Nephron (organoid): ENCODE data around the gene MROH7.

Experiments
- H3K27ac Mint-ChIP-seq, 3 experiments: 2 replicates each; pipeline ENCODE4 v1.8.0; 2020; ENCODE audit warnings: mixed read lengths in 3 of 3, mild to moderate bottlenecking in 2 of 3, moderate library complexity in 1 of 3
- H3K27me3 Mint-ChIP-seq: 2 replicates; pipeline ENCODE4 v1.8.0; 2021; ENCODE audit warnings: low read depth, mild to moderate bottlenecking, moderate library complexity, mixed read lengths
- H3K36me3 Mint-ChIP-seq: 2 replicates; pipeline ENCODE4 v1.8.0; 2020; ENCODE audit warnings: low read depth, mixed read lengths
- H3K4me1 Mint-ChIP-seq: 2 replicates; pipeline ENCODE4 v1.8.0; 2020; ENCODE audit warnings: mixed read lengths
- H3K4me3 Mint-ChIP-seq, 3 experiments: 2 replicates each; pipeline ENCODE4 v1.8.0; 2020; ENCODE audit warnings: mild to moderate bottlenecking in 3 of 3, mixed read lengths in 3 of 3, moderate library complexity in 2 of 3
- H3K9me3 Mint-ChIP-seq: 2 replicates; pipeline ENCODE4 v1.8.0; 2020; ENCODE audit warnings: mixed read lengths
- TF ChIP-seq, protein P1 (sequence below), 3 experiments: fragments of 200-600 bp; sonication (generic); IDR thresholded peaks; one replicate each; pipeline ENCODE4 v1.5.0; 2021; ENCODE audit warnings: antibody characterized with exemption in 3 of 3; ENCODE audit not compliant: unreplicated experiment in 3 of 3

MROH7 gene

DNA sequence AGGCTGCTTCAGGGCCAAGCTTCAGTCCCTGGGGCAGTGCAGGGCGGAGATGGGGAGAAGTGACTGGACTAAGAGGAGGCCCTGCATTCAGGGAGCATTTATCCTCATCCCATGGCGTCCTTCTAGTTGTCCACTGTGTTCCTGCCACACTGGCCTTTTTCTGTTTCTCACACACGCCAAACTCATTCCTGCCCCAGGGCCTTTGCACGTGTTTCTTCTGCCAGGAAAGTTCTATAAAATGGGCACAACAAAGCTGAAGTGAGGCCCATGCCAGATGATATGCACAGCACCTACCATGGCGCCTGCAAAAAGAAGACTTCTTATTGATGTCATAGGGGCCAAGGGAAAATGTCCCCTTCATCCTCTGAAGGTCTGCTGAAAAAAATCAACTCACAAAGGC, 24.3 kb downstream of the MROH7 start:
- H3K4me1 Mint-ChIP-seq: no peaks in the 10 kb centered on the region
- no peaks in the 10 kb centered on the region for H3K36me3 Mint-ChIP-seq
- H3K27me3 Mint-ChIP-seq: no peaks in the 10 kb centered on the region
- no peaks in the 10 kb centered on the region for H3K9me3 Mint-ChIP-seq
- no peak overlapping the region for H3K27ac Mint-ChIP-seq
- TF ChIP-seq, protein P1, sequence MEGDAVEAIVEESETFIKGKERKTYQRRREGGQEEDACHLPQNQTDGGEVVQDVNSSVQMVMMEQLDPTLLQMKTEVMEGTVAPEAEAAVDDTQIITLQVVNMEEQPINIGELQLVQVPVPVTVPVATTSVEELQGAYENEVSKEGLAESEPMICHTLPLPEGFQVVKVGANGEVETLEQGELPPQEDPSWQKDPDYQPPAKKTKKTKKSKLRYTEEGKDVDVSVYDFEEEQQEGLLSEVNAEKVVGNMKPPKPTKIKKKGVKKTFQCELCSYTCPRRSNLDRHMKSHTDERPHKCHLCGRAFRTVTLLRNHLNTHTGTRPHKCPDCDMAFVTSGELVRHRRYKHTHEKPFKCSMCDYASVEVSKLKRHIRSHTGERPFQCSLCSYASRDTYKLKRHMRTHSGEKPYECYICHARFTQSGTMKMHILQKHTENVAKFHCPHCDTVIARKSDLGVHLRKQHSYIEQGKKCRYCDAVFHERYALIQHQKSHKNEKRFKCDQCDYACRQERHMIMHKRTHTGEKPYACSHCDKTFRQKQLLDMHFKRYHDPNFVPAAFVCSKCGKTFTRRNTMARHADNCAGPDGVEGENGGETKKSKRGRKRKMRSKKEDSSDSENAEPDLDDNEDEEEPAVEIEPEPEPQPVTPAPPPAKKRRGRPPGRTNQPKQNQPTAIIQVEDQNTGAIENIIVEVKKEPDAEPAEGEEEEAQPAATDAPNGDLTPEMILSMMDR (IDR thresholded peaks at IDR 0.05; ENCODE audit: unreplicated experiment in 3 of 3): no peak
- H3K4me3 Mint-ChIP-seq: no peak overlapping the region

DNA sequence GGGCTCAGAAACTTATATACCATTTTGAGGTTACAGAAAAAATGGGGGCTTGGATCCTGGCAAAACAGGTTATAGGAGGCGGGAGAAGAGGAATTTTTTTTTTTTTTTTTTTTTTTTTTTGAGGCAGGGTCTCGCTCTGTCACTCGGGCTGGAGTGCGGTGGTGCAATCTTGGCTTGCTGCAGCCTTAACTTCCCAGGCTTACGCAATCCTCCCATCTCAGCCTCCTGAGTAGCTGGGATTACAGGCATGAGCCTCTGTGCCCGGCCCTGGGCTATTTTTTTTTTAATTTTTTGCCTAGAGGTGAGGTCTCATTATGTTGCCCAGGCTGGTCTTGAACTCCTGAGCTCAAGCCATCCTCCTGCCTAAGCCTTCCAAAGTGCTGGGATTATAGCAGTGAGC, 24.7 kb downstream of the MROH7 start:
- Mint-ChIP-seq H3K27ac (no peak overlapping the region), H3K36me3 (no peaks in the 10 kb centered on the region), H3K4me3 (no peak overlapping the region), H3K27me3 (no peaks in the 10 kb centered on the region), H3K9me3 (no peaks in the 10 kb centered on the region), H3K4me1 (no peaks in the 10 kb centered on the region)
- TF ChIP-seq, protein P1 (IDR thresholded peaks at IDR 0.05; ENCODE audit: unreplicated experiment in 3 of 3): no peak

DNA sequence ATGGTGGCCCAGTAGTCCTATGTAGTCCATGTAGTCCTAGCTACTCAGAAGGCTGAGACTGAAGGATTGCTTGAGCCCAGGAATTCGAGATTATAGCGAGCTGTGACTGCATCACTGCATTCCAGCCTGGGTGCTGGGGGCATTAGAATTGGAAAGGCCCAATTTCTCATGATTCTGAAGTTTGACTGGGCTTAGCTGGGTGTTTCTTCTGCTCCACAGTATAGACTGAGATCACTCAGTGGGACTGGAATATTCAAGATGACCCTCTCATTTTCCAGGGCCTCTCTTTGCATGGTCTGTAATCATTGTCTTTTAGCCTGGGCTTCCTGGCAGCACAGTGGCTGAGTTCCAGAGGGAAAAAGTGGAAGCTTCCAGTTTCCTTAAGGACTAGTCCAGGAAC, 26.2 kb downstream of the MROH7 start:
- Mint-ChIP-seq H3K4me3 (no peak overlapping the region), H3K4me1 (no peaks in the 10 kb centered on the region), H3K27me3 (no peaks in the 10 kb centered on the region), H3K9me3 (peaks cover 5% of the 10 kb centered on the region), H3K27ac (no peak overlapping the region), H3K36me3 (no peaks in the 10 kb centered on the region)
- TF ChIP-seq, protein P1 (IDR thresholded peaks at IDR 0.05; ENCODE audit: unreplicated experiment in 3 of 3): no peak

DNA sequence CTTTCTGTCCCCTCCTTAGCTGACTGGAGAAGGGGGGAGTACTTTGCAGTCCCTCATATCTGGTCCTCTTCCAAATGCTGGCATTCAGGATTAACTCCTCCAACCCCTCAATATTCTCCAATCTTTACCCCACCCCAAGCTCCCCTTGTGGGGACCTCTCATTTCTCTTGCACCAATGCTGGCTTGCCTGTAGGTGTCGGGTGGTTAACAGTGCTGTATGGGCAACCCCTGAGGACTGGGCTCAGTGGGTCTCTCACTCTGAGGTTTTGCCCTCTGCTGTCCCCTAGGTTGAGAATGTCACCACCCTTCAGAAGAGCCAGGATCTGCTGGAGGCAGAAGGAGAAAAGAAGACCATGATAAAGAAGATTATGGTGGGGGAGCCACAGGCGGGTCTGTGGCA, 27.0 kb downstream of the MROH7 start:
- no peak overlapping the region for H3K4me3 Mint-ChIP-seq
- no peaks in the 10 kb centered on the region for H3K27me3 Mint-ChIP-seq
- H3K9me3 Mint-ChIP-seq: peaks cover 5% of the 10 kb centered on the region
- no peaks in the 10 kb centered on the region for H3K4me1 Mint-ChIP-seq
- no peak overlapping the region for H3K27ac Mint-ChIP-seq
- TF ChIP-seq, protein P1 (IDR thresholded peaks at IDR 0.05; ENCODE audit: unreplicated experiment in 3 of 3): no peak
- H3K36me3 Mint-ChIP-seq: no peaks in the 10 kb centered on the region

DNA sequence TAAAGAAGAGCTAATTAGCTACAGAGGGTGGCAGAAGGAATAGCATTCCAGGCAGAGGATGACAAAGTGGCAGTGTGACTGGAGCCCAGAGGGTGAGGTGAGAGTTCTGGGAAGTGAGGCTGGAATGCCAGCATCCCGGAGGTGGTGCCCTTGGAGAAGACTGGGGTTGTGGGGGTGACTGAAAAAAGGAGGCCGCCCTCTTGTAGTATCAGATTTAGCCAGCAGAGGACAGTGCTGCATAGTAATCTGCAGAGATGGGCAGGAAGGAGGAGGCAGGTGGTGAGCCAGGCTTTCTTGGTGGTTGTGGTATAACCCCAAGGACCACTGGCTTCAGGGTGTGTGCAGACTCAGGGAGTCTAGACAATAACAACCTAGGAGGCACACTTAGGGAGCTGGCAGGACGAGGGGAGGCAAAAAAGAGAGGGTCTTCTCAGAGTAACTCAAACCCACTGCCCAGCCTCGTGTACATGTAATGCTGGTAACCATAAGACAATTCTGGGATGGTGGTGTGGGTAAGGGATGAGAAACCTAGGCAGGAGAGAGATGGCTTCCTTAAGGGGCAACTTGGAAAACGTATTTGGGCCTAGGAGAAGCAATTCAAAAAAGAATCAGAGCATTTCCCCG, 30.5 kb downstream of the MROH7 start:
- Mint-ChIP-seq H3K36me3 (no peaks in the 10 kb centered on the region), H3K4me3 (no peak overlapping the region), H3K27me3 (no peaks in the 10 kb centered on the region), H3K27ac (no peak overlapping the region), H3K4me1 (no peaks in the 10 kb centered on the region), H3K9me3 (peaks cover 5% of the 10 kb centered on the region)
- TF ChIP-seq, protein P1 (IDR thresholded peaks at IDR 0.05; ENCODE audit: unreplicated experiment in 3 of 3): peak; percentile 48 to 73 (median 56)
